Neural progenitor cell (in vitro differentiated cells): ENCODE measurements around the gene PJA1.

Experiments
- EZH2 ChIP-seq: fragments of 200-600 bp; sonication (generic); IDR thresholded peaks from 2 replicates; pipeline ENCODE4 v1.6.1; 2017; ENCODE audit warnings: antibody characterized with exemption, mild to moderate bottlenecking, moderate library complexity
- TF ChIP-seq, protein P1 (sequence below): fragments of 200-600 bp; sonication (generic); IDR thresholded peaks from 2 replicates; pipeline ENCODE4 v1.5.1; 2017; ENCODE audit warnings: antibody characterized with exemption, mild to moderate bottlenecking

DNA sequence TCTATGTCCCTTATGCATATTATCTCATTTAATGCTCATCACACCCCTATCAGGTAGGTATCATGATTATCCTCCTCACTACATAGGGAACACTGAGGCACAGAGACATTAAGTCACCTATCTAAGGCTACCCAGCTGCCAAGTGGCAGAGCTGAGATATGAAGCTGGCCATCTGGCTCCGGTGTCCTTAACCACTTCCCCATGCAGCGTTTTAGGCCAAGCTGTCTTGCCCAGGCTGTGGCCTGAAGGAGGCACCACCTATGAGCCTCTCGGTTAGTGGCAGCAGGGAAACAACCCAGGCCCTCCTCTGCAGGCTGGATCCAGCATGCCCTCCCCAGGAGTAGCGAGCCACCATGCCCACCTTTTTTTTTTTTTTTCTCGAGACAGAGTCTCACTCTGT lies 16.3 kb downstream of the PJA1 start:
- TF ChIP-seq, protein P1, sequence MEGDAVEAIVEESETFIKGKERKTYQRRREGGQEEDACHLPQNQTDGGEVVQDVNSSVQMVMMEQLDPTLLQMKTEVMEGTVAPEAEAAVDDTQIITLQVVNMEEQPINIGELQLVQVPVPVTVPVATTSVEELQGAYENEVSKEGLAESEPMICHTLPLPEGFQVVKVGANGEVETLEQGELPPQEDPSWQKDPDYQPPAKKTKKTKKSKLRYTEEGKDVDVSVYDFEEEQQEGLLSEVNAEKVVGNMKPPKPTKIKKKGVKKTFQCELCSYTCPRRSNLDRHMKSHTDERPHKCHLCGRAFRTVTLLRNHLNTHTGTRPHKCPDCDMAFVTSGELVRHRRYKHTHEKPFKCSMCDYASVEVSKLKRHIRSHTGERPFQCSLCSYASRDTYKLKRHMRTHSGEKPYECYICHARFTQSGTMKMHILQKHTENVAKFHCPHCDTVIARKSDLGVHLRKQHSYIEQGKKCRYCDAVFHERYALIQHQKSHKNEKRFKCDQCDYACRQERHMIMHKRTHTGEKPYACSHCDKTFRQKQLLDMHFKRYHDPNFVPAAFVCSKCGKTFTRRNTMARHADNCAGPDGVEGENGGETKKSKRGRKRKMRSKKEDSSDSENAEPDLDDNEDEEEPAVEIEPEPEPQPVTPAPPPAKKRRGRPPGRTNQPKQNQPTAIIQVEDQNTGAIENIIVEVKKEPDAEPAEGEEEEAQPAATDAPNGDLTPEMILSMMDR = no peak
- no peak for TF ChIP-seq EZH2
